Esophagus muscularis mucosa (tissue), 3 donors: ENCODE data around the gene PRDM5.

Source experiments
- CTCF ChIP-seq, 3 experiments: fragments of 200-600 bp in 2 of 3; fragments of 450-650 bp in 1 of 3; sonication (generic) in 2 of 3; IDR thresholded peaks; one replicate each; pipeline ENCODE4 v1.5.1; 2017 to 2019; ENCODE audit warnings: antibody characterized with exemption in 3 of 3, mild to moderate bottlenecking in 2 of 3, moderate library complexity in 1 of 3
- POLR2A ChIP-seq: fragments of 450-650 bp; IDR thresholded peaks from one replicate; pipeline ENCODE4 v1.6.1; 2017; ENCODE audit warnings: antibody characterized with exemption, moderate library complexity, mild to moderate bottlenecking, low read depth

DNA sequence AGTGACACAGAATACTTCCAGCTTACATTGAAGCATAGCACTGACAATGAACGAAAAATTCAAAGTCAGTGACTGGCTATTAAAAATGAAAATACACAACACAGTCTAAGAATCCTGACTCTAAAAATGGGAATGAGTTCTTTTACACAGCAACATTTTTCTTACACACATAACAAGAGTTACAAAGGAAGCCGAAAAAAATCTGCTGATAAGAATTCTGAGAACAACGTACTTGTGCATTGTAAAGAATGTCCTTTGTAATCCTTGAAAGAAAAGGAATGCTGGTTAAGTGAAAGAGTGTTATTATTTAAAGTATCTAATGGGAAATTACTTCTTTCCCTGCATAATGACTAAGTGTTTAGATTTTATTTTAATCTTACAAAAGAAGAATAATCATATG lies 199.4 kb downstream of the PRDM5 start:
- no peak for TF ChIP-seq CTCF (IDR thresholded peaks at IDR 0.05)
- no peak for TF ChIP-seq POLR2A
